GM10266 (cell line): ENCODE results near the gene PHLDA3.
A peak's percentile ranks its signal among the peaks of the same experiment; 100 is the strongest.

Experiments
- DNase-seq: peaks from one replicate; pipeline ENCODE4 v3.0.0; 2012; ENCODE audit errors: extremely low spot score
- CTCF ChIP-seq: IDR thresholded peaks from 2 replicates; pipeline ENCODE4 v1.5.1; 2012; ENCODE audit warnings: mild to moderate bottlenecking, low read depth; ENCODE audit not compliant: control insufficient read depth, insufficient read depth; ENCODE audit errors: missing control alignments

PHLDA3 gene

GRCh38 chr1:201469645-201470074 is 672 bp upstream of the PHLDA3 start:
- no peak for DNase-seq
- TF ChIP-seq CTCF, result no peak

- peak; percentile 65 for DNase-seq
- TF ChIP-seq CTCF, result no peak
These were observed 516 bp downstream of the PHLDA3 start for GRCh38 chr1:201468501-201468843.

- TF ChIP-seq CTCF, result no peak
- no peak for DNase-seq
These were observed 2.5 kb downstream of the PHLDA3 start for GRCh38 chr1:201466492-201466891.

- no peak for DNase-seq
- TF ChIP-seq CTCF, result no peak
These were observed 3.2 kb downstream of the PHLDA3 start for GRCh38 chr1:201465698-201466290.

- no peak for DNase-seq
- peak; percentile 16 for TF ChIP-seq CTCF
These were observed 5.9 kb downstream of the PHLDA3 start for GRCh38 chr1:201463071-201463552.

- no peak for TF ChIP-seq CTCF
- no peak for DNase-seq
These were observed 7.1 kb downstream of the PHLDA3 start for GRCh38 chr1:201461645-201462441.
